Ureter (tissue), 1 donor: ENCODE measurements around the gene CARD9. TPM values are rescaled to one million over a fixed set of nuclear protein-coding genes. Genes with fewer than 3 reads are reported as not detected.
A peak's percentile ranks its signal among the peaks of the same experiment; 100 is the strongest.

Experiments
- DNase-seq: peaks from one replicate; pipeline ENCODE4 v3.0.0-alpha.2; 2020; ENCODE audit warnings: low spot score
- total RNA-seq: library from RNA; stranded (reverse); gene quantifications from one replicate; pipeline ENCODE4 v1.2.4, GENCODE V29; 2023
- donor health status: DM: yes; HTN: yes; CAD: no.

The CARD9 gene
- total RNA-seq, 1 donor from 2014 or later: 11.5 TPM

DNA sequence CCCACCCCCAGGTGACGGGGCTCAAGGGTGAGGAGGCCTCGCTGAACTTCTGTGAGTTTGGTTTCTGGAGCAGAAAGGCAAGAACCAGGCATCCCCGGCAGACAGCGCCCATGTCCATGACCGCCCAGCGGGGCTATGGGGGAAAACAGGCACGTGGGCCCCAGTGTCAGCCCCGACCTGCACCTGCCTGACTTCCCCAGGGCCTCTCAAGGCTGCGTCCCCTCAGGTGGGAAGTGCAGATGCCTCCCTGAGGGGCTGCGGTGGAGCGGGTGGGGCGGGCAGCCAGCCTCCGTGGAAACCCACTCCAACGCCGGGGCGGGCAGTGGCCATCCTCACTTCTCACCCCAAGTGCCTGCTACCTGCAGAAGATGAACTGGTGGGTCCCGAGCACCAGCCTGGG lies 6.9 kb upstream of the CARD9 start:
- no peak for DNase-seq

DNA sequence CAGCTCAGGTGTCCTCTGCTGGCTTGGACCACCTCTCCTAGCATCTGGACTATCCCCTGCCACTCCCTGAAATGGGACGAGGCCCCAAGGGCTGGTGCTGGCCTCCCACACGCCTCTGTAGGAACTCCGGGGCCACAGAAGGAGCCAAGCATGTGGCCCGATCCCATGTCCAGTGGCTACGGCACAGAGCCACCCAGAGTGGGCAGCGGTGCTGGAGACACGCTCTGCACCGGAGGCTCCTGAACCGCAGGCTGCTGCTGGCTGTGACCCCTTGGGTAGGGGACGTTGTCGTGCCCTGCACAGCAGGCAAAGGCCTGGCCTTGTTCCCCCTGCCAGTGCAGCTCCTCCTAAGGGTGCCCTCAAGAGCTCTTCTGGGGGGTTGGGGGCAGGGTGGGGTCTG lies 6.4 kb upstream of the CARD9 start:
- no peak for DNase-seq

DNA sequence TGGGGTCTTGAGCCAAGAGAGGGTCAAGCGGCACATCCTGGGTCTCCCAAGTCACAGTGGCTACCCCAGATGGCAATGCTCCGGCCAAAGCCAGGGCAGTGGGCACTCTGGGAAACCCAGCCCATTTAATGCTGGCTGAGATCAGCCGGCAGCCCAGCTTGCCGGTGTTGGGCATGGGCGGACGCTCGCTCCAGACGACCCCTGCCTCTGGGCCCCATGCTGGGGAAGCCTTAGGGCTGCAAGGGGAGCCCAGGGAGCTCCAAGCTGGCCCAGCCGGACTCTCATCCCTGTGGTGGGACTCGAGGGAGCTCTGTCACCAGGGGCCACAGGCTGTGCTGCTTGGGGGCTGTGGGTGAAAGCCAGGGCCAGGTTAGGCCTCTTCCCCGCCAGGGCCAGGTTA lies 5.9 kb upstream of the CARD9 start:
- DNase-seq: no peak

DNA sequence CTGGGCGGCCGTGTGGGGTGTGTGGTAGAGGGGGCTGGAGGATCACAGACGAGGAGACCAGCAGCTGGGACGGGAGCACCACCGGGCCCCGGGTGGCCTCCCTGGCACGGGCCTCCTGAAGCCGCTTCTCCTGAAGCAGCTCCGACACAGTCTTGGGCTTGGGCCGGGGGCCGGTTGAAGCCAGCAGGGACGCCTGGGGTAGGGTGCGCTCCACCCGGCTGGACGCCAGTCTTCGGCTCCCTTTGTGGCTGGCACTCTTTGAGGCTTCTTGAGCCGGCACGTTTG lies 5.5 kb upstream of the CARD9 start:
- DNase-seq: no peak

DNA sequence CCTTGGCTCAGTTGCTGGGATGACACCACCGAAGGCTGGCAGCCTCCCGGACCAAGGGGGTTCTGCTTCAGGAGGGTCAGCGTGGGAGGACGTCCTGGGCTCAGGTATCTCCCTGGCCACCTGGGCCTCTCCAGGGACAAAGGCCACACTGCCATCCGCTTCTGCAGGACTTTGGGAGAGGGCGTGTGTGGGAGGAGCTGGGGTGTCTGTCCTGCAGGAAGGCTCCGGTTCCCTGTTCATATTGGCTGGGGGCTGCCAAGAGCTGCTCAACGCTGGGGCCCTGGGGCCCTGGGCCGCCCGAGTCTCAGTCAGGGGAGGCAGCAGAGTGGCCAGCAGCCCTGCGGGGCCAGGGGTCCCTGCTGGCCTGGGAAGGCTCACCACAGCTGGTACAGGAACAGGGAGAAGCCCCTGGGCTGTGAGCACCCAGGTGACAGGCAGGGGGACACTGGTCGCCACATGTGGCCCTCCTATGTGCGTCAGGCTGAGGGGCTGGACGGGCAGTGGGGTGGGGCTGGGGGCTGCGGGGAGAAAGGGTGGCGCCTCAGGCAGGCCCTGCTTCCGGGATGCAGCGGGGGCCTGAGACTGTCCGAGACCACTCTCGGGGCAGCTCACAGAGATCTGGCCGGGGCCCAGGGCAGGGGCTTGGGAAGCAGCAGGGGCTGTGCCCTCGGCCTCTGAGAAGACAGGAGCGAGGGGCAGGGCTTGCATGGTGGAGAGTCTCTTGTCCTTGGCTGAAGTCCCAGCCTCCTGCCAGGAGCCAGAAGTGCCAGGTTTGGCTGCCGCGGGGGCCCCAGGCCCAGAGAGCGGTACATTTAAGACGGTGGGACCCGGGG lies 4.9 kb upstream of the CARD9 start:
- DNase-seq: no peak

DNA sequence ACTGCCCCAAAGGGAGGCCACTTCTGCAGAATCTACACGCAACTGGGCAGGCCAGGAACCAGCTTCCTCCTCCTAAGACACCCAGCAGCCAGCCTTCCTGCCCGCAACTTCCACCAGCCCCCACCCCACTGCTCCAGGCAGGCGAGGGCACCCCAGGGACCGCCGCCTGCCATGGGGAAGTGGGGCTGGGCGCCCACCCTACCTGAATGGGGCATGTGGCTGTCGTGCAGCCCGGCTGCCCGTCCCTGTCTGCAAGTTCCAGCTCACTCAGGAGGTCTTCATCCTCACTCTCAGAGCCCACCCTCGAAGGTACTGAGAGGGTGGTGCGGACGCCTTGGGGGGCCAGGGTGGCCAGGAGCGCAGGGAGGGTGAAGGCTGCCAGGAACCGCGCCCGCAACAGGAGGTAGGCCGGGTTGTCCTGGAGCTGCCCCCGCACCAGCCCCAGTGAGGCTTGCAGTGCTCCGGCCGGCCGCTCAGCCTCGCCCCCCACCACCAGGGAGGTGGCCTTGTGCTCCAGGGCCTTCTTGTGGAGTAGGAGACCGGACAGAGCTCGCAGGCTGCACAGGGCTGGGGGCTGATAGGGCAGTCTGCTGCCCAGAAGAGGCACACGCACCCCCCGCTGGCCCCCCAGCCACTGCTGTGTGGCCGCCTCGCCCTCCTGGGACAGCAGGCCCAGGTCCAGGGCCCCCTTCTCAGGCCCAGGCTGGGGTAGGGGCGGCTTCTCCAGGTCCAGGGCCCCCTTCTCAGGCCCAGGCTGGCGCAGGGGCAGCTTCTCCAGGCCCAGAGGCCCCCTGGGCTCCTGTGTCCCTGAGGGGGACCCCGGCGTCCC lies 4.1 kb upstream of the CARD9 start:
- DNase-seq: no peak

DNA sequence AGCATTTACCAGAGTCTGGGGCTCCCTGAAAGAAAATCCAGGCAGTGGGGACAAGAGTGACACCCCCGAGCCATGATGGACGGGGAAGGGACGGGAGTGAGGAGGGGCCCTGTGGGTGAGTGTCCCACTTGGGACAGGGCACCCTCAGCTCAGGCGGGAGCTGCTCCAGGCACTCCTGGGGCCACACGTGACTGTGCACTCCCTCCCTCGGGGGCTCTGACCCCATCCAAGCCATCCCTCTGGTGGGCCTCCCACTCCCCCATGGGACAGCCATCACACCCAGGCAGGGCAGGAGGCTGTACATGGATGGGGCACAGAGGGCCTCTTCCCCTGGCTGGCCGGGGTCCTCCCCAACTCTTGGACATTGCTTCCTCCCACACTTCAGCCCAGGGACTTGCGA lies 3.0 kb upstream of the CARD9 start:
- DNase-seq: no peak

DNA sequence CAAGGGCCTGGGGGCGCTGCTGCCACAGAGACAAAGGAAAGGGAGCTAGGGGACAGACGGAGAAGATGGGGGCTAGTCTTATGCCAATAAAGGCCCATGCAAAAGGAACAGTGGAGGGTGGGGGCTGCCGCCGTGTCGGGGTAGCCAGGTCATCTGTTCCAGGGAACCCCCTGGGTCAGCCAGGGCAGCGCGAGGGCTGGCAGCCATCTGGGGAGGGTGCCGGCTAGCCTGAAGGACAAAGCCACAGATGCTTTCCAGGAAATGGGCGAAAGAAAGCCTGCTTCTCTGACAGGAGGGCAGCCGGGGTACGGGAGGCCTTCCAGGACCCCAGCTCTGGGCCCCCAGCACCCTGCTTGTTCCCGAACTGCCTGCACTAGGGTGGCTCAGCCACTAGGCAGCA lies 1.6 kb upstream of the CARD9 start:
- DNase-seq: no peak

DNA sequence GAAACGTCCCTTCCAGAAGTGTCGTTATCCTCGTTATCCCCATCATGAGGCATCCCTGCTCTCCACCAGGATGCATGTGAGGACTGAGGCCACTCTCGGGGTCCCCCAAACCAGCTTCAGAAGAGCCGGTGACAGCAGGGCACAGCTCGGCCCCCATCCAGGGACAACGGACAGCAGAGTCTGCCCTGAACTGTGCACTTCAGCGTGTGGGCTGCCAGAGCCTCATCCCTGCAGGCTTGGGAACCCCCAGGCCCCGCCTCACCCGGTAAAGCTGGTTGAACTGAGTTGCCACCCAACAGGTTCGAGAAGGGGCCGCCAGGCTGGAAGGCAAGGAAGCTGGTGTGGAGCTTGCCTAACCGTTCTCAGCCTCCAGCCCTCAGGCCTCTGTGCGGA lies 710 bp upstream of the CARD9 start:
- no peak for DNase-seq

DNA sequence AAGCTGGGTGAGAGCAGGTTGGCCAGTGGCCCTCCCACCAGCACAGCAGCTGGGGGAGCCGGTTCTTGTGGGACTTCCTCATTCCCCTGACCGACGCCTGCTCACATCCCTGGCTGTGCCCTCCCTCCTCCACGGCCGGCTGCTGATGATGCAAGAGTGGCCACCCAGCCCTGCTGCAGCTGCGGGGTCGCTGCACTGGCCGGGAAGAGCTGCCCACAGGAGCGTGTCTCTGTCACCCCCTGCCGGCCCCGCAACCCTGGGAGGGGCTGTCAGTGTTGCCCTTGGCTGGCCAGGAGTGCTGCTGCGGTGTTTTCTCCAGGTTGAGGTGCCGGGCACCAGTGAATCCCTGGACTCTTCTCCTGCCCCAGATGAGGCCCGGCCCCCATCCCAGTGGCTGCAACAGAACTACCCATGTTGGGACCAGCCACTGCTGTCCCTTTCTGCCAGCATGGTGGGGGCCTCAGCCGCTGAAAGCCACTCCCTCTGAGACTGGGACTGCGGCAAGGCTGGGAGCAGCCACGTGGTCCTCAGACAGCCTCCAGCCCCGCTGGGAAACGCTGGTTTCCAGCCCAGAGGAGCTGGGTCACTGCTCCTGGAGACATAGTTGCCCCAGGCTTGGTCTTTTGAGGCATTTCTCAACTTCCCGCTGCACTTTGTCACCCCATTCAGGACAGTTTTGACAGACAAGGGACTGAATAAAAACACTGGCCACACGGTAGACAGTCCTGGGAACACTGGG lies 739 bp downstream of the CARD9 start:
- DNase-seq: peak; percentile 88

DNA sequence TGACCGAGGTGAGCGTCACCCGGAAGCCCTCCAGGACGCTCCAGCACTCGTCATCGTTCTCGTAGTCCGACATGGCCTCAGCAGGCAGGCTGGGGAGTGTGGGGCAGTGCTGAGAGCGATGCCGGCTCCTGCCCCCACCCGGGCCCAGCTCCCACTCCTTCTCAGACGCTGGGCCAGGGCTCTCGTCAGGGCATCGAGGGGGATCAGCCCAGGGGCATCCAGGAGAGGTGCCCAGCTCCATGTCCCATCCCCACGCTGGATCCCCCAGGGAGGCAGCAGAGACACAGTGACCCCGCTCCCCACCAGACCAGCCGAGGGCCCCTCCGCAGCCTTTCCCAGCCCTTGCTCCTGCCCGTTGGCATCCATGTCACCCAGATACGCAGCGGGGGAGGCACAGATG lies 1.5 kb downstream of the CARD9 start:
- no peak for DNase-seq

DNA sequence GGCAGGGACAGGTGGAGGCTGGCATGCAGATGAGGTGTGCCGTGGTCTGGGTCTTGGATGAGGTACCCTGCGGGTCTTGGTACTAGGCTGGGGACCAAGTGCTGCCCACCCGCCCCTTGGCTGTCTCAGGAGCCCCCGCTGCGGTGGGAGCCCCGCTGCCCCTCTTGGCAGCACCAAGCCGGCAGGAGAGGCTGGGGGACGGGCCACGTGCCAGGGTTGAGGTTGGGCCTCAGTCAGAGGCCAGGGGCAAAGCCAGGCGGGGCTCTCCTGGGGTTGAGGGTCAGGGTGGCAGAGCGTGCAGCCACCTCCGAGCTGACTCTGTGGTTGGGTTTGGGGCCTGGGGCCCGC lies 2.0 kb downstream of the CARD9 start:
- DNase-seq: no peak

DNA sequence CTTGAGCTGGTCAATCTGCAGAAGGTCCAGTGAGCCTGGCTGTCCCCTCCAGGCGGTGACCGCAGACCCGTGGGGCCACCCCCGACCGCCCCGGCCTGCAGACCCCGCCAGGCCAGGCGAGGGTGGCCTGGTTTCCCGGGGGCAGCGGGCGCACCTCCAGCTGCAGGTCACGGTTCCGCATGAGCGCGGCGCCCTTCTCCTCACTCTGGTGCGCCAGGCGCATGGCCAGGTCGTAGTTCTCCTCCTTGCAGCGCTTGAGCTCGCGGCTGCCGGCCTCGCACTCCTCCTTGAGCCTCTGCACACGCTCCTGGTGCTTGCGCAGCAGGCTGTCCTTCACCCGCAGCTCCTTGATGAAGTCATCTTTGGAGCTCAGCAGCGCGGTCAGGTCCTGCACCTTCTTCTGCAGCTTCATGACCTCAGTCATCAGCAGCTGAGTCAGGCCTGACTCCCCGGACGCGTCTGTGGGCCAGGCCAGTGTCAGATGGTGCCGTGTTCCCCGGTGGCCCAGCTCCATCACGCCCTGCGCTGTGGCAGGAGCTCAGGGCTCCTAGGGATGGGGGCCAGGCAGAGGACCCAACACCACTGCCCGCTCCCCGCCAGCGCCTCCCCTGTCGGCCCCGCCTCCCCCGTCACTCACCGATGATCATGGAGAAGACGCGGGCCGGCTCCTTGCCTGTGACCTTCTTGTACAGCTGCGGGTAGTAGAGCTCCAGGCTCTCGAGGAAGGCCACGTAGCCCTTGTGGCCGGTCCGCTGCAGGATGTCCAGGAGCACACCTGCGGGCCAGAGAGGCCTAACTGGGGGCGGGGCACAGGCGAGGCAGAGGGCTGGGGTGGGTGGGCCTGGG lies 2.6 kb downstream of the CARD9 start:
- no peak for DNase-seq

DNA sequence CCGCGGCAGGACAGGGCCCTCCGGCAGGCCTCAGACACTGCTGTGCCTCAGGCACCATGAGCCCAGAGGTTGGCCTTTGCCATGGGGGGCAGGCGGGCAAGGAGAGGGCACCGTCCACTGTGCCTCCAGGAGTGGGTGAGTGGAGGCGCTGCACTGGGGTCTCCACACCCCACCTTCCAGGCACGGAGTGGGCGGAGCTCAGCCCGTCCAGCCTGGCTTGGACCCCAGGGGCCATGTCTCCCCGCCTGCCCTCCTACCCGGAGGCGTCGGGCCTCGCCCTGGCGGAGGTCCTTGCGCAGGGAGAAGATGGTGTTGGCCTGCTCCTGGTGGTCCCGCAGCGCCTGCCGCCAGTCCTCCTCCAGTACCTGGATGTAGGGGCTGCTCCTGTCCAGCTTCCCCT lies 3.4 kb downstream of the CARD9 start:
- no peak for DNase-seq

DNA sequence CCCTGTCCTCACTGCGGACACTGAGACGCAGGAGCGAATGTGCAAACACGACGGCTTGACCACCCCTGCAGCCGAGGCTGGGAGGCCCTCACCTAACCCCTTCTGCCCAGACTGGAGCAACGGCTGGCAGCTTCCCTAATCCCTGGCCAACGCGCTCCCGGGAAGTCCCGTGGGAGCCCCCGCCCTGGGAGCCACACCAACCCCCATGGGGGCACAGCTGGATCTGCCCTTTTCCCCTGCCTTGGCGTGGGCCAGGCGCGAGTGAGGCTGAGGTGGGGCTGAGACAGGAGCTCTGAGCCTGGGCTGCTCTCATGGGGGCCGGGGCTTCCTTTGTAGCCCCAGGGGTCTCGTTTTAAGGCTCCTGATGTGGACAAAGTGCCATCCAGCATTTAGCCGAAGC lies 5.3 kb downstream of the CARD9 start:
- DNase-seq: no peak

DNA sequence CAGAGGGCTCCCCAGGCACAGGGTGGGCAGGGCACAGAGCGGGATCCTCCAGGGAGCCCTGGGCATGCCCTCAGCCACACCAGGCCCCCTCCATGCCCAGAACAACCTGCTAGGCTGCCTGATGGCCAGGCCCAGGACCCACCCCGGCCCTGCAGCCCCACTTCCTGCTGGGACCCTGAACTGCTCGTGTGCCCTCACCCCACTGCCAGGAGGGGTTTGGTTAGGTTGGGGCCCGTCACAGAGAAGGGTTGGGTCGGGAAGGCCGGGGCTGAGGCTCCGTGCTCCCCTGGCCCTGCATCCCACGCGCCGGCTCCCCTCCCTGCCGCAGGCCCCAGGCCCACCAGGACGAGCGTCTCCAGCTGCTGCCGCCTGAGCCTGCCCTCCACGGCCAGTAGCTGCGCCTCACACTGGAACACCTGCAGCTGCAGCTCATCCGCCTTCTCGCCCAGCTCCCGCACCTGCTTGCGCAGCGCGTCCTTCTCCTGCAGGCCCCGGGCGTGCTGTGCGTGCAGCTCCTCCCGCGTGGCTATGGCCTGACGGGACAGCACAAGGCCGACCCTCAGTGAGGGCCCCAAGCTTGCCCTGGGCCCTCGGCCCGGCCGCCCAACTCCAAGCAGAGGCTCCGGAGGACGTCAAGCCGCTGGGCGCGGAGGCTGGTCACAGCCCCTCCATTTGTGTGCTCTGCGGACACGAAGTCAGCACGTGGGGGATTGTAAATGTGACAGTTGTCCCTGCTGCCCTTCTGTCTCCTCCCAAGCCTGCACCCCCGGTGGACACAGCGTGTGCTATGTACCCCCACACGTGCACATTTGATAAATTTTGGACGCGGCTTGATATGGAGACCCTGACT lies 5.9 kb downstream of the CARD9 start:
- no peak for DNase-seq

DNA sequence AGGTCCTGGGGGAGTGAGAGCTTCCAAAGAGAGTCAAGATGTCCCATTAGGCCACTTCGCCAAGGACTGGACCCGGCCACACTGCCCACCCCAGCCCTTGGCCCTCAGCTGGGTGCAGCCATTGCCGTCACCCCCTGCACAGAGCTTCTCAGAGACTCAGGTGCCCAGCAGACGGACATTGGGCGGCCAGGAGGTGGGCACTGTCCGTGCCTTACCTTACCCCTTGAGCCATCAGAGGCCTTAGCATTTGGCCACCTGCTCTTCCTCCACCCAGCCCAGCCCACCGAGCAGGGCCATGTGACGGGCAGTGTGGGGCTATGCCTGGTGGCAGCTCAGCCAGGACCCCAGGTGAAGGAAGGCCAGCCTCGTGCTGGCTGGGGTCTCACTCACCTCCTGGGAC lies 6.6 kb downstream of the CARD9 start:
- DNase-seq: no peak

DNA sequence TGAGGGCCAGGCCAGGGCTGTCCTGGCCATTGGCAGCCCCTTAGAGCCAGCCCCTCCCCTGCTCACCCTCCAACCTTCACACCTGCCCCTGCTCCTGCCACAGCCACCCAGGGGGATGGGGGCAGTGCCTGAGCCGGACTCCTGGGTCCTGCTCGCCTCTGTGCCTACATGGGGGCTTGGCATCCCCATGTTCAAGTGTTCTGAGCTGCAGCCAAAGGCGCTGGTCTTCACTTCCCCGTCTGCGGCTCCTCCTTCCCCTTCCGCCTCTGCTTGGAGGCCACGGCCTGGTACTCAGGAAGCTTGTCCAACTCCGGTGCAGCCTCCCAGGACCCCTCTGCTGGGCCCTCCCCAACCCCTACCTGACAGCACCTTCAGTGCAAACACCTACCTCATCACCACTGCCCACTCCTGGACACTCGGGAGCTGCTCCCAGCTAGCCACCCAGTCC lies 7.7 kb downstream of the CARD9 start:
- DNase-seq: no peak

DNA sequence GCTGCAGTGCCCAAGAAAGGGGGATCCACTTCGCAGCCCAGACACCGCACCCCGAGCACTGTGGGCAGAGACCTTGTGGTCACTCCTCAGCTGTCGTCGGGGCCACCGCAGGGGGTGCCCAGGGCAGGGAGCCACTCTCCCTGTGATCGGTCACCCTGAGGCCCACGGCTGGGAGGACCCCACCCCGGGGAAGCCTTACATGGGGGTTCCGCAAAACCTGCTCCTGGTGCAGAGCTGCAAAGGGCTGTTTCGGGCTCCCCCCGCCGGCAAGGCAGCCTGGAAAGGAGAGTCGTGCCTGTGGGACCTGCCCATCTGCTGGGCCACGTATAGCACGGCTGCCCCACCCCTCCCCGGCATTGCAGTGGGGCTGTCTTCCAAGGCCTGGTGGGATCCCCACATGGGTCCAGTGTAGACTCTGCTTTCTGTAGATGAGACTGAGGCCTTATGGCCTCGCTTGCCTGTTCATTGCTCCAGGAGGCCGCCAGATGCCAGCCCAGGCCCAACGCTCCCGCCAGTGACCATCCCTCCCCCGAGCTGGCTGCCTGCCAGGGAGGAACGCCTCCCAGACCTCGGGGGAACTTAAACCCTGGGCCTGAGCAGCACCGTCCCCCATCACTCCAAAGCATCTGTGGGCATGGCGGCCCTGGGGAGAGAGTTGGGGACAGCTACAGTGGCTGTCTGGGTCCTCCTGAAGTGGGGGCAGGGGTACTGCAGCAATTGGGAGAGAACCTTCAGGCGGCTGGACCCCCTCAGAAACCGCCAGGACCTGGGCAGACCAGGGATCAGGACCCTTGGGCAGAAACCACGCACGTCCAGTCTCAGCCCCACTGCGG lies 8.3 kb downstream of the CARD9 start:
- DNase-seq: no peak
